Measurements from ENCODE around the gene SLC16A7. TPM values are rescaled to one million over a fixed set of nuclear protein-coding genes. Genes with fewer than 3 reads are reported as not detected.

The SLC16A7 gene
- total and polyA plus RNA-seq, 2 of the 8 experiments (the other 6 are each of a cell fraction or from before 2014, with no cell fraction given): 0.74 to 4.3 TPM

- TF ChIP-seq CHD7 (IDR thresholded peaks at IDR 0.05; ENCODE audit: insufficient replicate concordance, low read length): no peak
- TF ChIP-seq YY1 (IDR thresholded peaks at IDR 0.05; ENCODE audit: low read depth, low read length): no peak
- TF ChIP-seq NANOG (IDR thresholded peaks at IDR 0.05; ENCODE audit: insufficient read depth, low read depth, low read length, poor library complexity, severe bottlenecking): no peak
- no peak for TF ChIP-seq CBX5 (IDR thresholded peaks at IDR 0.05; ENCODE audit: low read depth, low read length)
- TF ChIP-seq POLR2AphosphoS5 (IDR thresholded peaks at IDR 0.05; ENCODE audit: low read depth, low read length): no peak
- TF ChIP-seq BRCA1 (IDR thresholded peaks at IDR 0.05; ENCODE audit: low read depth, low read length): no peak
- no peak for TF ChIP-seq EZH2 (IDR thresholded peaks at IDR 0.05; ENCODE audit: low read depth, low read length, severe bottlenecking)
These were observed 21.4 kb upstream of the SLC16A7 start (continued) for GRCh38 chr12:59574406-59574805.

Data from H1 (cell line).